ENCODE results near the gene UHRF2.
"Not testable (repeated sequence)": the region's sequence is repeated elsewhere in the genome, so short reads cannot be mapped to it uniquely, and the experiment has no call there.

UHRF2 gene

DNA sequence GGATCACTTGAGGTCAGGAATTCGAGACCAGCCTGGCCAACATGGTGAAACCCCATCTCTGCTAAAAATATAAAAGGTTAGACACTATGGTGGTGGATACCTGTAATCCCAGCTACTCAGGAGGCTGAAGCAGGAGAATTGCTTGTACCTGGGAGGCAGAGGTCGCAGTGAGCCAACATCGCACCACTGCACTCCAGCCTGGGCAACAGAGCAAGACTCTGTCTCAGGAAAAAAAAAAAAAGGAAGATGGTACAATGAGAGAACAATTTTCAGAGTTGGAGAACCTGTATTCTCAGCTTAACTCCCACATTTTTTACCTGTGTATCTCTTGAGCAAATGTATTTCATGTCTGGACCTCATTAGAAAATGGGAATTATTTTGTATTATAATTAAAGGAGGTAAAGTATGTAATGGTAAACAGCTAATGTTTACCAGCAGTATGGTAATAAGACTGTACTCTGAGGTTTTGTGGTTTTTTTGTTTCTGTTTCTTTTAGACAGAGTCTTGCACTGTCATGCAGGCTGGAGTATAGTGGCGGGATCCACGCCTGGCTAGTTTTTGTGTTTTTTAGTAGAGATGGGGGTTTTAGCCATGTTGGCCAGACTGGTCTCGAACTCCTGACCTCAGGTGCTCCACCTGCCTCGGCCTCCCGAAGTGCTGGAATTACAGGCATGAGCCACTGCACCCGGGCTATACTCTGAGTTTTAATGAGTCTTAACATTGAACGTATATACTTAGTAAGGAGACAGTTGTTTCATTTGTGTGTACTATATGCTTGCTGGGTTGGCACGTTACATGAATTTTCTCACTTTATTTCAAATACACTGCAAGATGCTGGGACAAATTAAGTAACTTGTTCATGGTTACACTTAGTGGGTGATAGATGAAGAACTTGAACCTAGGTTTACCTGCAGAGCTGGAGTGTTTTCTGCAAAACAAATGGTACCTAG is 16.2 kb downstream of the UHRF2 start:
- DNase-seq (ENCODE audit: low read depth in 2 of 2): no peak

- no peak for DNase-seq (ENCODE audit: low read depth in 2 of 2)
Observed at GRCh38 chr9:6431038-6431437, 18.0 kb downstream of the UHRF2 start.

DNA sequence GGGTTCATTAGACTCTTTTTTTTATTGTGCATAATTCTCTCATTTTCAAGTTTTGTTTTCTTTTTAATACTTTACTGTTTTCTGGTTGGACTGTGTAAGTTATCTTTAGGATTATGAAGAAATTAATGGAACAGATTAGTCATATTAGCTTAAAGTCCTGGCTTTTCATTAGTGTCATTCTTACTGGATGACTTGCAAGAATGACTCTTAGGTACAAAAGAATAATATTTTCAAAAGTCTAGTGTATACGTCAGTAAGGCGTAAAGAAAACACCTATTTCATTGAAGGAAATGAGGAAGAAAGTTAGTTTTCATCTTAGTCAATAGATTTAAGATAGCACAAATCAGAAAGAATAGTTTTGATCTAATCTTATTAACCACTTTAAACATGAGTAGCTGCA is 20.4 kb downstream of the UHRF2 start:
- DNase-seq (ENCODE audit: low read depth in 2 of 2): no peak

DNA sequence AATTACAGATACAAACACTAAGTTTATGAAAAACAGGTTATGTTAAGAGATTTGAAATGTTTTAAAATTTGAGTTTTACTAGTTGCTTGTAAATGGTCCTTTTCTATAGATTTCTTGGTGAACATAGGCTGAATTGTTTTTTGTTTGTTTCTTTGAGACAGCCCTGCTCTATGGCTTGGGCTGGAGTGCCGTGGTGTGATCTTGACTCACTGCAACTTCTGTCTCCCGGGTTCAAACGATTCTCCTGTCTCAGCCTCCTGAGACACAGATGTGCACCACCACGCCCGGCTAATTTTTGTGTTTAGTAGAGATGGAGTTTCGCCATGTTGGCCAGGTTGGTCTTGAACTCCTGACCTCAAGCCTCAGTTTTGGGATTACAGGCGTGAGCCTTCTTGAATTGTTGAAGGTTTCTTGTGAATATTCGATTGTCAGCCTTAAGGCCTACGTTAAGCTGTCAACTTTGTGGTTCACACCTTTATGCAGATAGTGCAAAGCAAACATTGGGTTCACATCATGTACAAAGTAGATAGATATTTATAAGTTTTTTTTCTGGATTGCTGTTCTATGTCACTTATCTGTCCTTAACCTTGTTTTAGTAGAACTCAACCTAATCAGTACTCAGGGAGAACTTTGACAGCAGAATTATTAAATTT is 26.2 kb downstream of the UHRF2 start:
- DNase-seq (ENCODE audit: low read depth in 2 of 2): no peak

DNA sequence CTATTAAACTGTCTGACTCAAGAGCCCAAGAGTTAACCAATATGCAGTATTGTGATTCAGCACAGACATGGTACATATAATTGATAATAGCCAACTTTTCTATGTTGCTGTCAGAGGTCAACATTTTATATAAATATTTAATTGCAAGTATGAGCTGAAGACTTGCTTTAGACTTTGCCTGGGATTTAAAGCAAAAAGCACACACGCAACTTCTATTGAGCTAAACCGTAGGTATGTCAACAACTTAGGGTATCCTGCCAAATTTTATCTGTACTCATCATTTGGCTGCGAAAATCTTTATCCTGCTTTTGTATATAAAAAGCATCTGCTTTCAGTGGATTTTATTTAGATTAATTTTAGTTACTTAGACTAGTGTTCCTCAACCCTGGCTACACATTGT is 27.4 kb downstream of the UHRF2 start:
- DNase-seq (ENCODE audit: low read depth in 2 of 2): no peak

GRCh38 chr9:6441269-6441668 is 28.3 kb downstream of the UHRF2 start:
- DNase-seq (ENCODE audit: low read depth in 2 of 2): no peak

- no peak for DNase-seq (ENCODE audit: low read depth in 2 of 2)
Observed at GRCh38 chr9:6443661-6444060, 30.7 kb downstream of the UHRF2 start.

DNA sequence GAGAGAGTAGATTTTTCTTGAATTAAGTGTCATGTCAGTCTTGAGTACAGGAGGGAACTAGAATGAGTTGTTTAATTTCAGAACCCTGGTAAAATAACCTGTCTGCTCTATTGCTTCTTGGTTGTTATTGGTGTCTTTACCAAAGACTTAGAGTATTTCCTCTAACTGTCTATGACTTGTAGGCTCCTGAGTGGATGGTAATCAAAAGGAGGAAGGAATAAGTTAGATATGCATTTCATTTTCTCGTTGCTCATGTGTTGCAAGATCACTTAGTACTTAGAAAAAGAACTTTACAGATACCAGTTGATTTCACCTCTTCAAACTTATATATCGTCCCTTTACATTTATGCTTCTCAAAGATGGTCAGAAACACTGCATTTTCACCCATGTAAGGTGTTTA is 31.1 kb downstream of the UHRF2 start:
- DNase-seq (ENCODE audit: low read depth in 2 of 2): no peak

- no peak for DNase-seq (ENCODE audit: low read depth in 2 of 2)
Observed at GRCh38 chr9:6449086-6449485, 36.1 kb downstream of the UHRF2 start.

GRCh38 chr9:6449645-6450044 is 36.6 kb downstream of the UHRF2 start:
- DNase-seq (ENCODE audit: low read depth in 2 of 2): no peak

- no peak for DNase-seq (ENCODE audit: low read depth in 2 of 2)
Observed at GRCh38 chr9:6450641-6451375, 37.8 kb downstream of the UHRF2 start.

GRCh38 chr9:6455292-6455691 is 42.3 kb downstream of the UHRF2 start:
- DNase-seq (ENCODE audit: low read depth in 2 of 2): not testable (repeated sequence)

DNA sequence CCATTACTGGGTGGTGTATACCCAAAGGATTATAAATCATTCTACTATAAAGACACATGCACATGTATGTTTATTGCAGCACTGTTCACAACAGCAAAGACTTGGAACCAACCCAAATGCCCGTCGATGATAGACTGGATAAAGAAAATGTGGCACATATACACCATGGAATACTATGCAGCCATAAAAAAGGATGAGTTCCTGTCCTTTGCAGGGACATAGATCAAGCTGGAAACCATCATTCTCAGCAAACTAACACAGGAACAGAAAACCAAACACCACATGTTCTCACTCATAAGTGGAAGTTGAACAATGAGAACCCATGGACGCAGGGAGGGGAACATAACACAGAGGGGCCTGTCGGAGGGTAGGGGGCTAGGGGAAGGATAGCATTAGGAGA is 45.7 kb downstream of the UHRF2 start:
- DNase-seq (ENCODE audit: low read depth in 2 of 2): not testable (repeated sequence)

DNA sequence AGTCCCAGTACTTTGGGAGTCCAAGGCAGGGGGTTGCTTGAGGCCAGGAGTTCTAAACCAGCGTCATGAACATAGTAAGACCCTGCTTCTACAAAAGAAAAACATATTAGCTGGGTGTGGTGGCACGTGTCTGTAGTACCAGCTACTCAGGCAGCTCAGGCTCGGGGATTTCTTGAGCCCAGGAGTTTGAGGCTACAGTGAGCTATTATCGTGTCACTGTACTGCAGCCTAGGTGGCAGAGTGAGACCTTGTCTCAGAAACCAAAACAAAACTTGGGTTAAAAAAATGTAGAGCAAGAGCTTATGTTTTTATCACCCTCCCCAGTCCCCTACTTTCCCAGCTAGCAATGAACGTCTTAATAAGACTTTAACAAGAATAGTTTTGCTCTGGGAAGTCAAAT is 46.7 kb downstream of the UHRF2 start:
- no peak for DNase-seq (ENCODE audit: low read depth in 2 of 2)

- no peak for DNase-seq (ENCODE audit: low read depth in 2 of 2)
Observed at GRCh38 chr9:6460189-6460768, 47.3 kb downstream of the UHRF2 start.

DNA sequence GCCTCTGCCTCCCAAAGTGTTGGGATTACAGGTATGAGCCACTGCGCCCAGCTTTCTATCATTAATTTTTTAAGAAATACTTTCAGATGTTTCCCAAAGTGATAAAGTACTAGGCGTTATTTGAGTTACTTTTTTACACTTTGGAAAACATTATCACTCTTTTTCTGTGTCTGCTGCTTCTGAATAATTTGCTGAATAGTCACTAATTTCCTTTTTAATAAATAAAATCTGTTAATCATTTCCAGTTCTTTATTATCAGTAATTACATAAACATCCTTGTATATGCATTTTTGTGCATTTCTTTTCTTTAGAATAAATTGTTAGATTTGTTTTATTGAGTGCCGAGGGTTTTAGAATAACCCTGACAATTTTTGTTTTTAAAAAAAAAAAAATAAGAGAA is 48.6 kb downstream of the UHRF2 start:
- DNase-seq (ENCODE audit: low read depth in 2 of 2): no peak

DNA sequence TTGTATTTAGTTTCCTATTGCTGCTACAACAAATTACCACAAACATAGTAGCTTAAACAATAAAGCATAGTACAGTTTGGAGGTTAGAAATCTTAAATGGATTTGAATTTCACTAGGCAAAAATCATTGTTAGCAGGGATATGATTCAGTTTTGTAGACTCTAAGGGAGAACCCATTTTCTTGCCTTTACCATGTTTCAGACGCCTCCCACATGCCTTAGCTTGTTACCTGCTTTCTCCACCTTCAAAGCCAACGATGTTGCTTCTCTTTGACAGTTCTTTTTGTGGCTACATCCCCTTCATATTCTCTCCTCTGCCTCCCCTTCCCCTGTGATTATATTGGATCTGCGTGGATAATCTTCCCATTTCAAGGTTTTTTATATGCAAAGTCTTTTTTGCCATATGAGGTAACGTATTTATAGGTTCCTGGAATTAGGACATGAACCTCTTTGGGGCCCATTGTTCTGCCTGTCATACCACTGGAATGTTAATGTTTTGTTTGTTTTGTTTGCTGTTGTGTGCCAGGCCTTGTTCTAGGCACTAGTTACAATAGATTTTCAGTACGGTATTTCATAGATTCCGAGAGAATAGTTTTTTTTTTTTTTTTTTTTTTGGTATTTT is 54.1 kb downstream of the UHRF2 start:
- no peak for DNase-seq (ENCODE audit: low read depth in 2 of 2)

DNA sequence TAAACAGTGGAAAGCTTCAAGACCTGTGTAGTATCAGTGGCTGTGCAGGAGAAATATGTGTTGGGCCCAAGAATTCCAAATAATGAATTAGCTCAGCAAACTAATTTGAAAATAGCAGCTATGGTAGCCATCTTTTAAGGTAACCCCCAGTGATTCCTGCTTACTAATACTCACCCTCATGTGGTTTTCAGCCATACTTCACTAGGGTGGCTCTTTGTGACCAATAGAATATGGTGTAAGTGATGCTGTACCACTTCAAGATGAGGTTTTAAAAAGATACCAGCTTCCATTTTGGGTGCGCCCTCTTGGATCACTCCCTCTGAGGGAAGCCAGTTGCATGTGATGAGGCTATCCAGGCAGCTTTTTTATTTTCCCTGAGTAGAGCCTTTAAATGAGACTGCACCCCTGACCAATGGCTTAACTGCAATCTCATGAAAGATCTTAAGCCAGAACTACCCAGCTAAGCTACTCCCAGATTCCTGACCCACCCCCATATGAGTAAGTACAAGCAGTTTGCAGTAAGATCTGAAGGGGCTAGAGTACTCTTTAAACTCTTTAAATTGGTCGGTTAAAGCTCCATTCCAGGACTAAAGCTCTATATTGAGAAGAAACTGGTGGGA is 58.3 kb downstream of the UHRF2 start:
- DNase-seq (ENCODE audit: low read depth in 2 of 2): no peak

DNA sequence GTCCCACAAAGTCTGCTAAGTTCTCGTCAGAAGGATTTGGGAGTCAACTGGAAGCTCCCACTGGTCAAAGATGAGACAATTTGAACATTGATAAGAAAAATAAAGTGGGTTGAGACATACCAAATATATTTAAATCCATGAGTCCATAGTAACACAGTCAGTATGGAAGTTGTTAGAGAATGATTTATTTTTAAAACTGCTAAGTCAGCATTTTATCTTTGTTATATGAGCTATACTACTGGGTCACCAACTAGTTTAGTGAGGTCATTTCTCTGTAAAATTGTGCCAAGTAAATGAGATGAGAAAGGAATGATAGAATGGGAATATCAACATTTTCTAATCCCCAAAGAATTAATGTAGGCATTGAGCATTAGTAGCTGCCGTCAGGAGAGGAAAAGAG is 60.2 kb downstream of the UHRF2 start:
- no peak for DNase-seq (ENCODE audit: low read depth in 2 of 2)

GRCh38 chr9:6479959-6480358 is 67.0 kb downstream of the UHRF2 start:
- no peak for DNase-seq (ENCODE audit: low read depth in 2 of 2)

GRCh38 chr9:6484210-6484609 is 71.2 kb downstream of the UHRF2 start:
- no peak for DNase-seq (ENCODE audit: low read depth in 2 of 2)
